ENCODE data around the gene ITGB1. TPM values are rescaled to one million over a fixed set of nuclear protein-coding genes. Genes with fewer than 3 reads are reported as not detected.

The ITGB1 gene
- total and polyA plus RNA-seq, 10 of the 15 experiments (the other 5 are each of a cell fraction or from before 2014, with no cell fraction given) = 2.8 to 20.7 (median 10.4) TPM

DNA sequence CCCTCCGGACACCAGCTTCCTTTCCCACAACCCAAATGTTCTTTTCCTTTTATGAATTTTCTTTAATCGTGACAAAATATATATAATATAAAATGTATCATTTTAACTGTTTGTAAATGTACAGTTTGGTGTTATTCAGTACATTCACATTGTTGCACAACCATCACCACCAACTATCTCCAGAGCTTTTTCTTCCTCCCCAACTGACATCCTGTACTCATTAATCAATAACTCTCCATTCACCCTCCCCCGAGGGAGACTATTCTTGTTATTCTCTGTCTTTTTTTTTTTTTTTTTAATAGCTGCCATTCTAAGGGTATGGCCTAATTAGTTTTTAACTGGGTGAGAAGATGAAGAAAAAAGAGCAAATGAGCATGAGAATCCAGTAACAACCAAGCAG lies 30.6 kb upstream of the ITGB1 start:
- CTCF ChIA-PET = interaction anchor here (0.6 to 1.2 kb wide), 3 partner anchors 22 to 1820 kb away, joined by 3 to 4 read pairs (median 4); no protein-coding TSS in a partner anchor
- DNase-seq (ENCODE audit: low read depth, low spot score) = no peak
- FAIRE-seq = no peak
- no peak overlapping the region for H3K4me2 ChIP-seq (ENCODE audit: control insufficient read depth, insufficient read depth)
- SMC1A ChIA-PET (ENCODE audit: uncharacterized antibody, unreplicated experiment) = no interaction called here
- no peak overlapping the region for H3K9ac ChIP-seq (ENCODE audit: control insufficient read depth, insufficient read depth, low read length)
- no peaks in the 10 kb centered on the region for H3K27me3 ChIP-seq (replicated peaks in 1 of 2; ENCODE audit: control insufficient read depth in 2 of 2, insufficient read depth in 2 of 2, low read length in 1 of 2)
- no peak for ATAC-seq
- TF ChIP-seq CHD1 (IDR thresholded peaks at IDR 0.05; ENCODE audit: low read depth, low read length) (no peak), SUPT20H (IDR thresholded peaks at IDR 0.05; ENCODE audit: borderline replicate concordance, control insufficient read depth, low read depth, low read length) (no peak), GABPA (IDR thresholded peaks at IDR 0.05; ENCODE audit: low read depth) (no peak), RBBP5 (conservative IDR thresholded peaks at IDR 0.05) (no peak), PML (IDR thresholded peaks at IDR 0.05; ENCODE audit: low read length) (no peak), HCFC1 (IDR thresholded peaks at IDR 0.05; ENCODE audit: low read length) (no peak), ETV6 (conservative IDR thresholded peaks at IDR 0.05 in 1 of 2, IDR thresholded peaks at IDR 0.05 in 1 of 2; ENCODE audit: borderline replicate concordance in 1 of 2, low read depth in 1 of 2) (no peak), FOXM1 (IDR thresholded peaks at IDR 0.05; ENCODE audit: low read depth, low read length) (no peak), LARP7 (IDR thresholded peaks at IDR 0.05) (no peak)
- TF ChIP-seq, protein P1, sequence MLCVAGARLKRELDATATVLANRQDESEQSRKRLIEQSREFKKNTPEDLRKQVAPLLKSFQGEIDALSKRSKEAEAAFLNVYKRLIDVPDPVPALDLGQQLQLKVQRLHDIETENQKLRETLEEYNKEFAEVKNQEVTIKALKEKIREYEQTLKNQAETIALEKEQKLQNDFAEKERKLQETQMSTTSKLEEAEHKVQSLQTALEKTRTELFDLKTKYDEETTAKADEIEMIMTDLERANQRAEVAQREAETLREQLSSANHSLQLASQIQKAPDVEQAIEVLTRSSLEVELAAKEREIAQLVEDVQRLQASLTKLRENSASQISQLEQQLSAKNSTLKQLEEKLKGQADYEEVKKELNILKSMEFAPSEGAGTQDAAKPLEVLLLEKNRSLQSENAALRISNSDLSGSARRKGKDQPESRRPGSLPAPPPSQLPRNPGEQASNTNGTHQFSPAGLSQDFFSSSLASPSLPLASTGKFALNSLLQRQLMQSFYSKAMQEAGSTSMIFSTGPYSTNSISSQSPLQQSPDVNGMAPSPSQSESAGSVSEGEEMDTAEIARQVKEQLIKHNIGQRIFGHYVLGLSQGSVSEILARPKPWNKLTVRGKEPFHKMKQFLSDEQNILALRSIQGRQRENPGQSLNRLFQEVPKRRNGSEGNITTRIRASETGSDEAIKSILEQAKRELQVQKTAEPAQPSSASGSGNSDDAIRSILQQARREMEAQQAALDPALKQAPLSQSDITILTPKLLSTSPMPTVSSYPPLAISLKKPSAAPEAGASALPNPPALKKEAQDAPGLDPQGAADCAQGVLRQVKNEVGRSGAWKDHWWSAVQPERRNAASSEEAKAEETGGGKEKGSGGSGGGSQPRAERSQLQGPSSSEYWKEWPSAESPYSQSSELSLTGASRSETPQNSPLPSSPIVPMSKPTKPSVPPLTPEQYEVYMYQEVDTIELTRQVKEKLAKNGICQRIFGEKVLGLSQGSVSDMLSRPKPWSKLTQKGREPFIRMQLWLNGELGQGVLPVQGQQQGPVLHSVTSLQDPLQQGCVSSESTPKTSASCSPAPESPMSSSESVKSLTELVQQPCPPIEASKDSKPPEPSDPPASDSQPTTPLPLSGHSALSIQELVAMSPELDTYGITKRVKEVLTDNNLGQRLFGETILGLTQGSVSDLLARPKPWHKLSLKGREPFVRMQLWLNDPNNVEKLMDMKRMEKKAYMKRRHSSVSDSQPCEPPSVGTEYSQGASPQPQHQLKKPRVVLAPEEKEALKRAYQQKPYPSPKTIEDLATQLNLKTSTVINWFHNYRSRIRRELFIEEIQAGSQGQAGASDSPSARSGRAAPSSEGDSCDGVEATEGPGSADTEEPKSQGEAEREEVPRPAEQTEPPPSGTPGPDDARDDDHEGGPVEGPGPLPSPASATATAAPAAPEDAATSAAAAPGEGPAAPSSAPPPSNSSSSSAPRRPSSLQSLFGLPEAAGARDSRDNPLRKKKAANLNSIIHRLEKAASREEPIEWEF (IDR thresholded peaks at IDR 0.05; ENCODE audit: insufficient replicate concordance, low read depth, low read length) = no peak
- TF ChIP-seq, protein P2, sequence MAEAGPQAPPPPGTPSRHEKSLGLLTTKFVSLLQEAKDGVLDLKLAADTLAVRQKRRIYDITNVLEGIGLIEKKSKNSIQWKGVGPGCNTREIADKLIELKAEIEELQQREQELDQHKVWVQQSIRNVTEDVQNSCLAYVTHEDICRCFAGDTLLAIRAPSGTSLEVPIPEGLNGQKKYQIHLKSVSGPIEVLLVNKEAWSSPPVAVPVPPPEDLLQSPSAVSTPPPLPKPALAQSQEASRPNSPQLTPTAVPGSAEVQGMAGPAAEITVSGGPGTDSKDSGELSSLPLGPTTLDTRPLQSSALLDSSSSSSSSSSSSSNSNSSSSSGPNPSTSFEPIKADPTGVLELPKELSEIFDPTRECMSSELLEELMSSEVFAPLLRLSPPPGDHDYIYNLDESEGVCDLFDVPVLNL (IDR thresholded peaks at IDR 0.05; ENCODE audit: low read depth, low read length) = no peak
- TF ChIP-seq, protein P3, sequence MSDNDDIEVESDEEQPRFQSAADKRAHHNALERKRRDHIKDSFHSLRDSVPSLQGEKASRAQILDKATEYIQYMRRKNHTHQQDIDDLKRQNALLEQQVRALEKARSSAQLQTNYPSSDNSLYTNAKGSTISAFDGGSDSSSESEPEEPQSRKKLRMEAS (IDR thresholded peaks at IDR 0.05; ENCODE audit: low read depth, low read length) = no peak
- TF ChIP-seq, protein P4, sequence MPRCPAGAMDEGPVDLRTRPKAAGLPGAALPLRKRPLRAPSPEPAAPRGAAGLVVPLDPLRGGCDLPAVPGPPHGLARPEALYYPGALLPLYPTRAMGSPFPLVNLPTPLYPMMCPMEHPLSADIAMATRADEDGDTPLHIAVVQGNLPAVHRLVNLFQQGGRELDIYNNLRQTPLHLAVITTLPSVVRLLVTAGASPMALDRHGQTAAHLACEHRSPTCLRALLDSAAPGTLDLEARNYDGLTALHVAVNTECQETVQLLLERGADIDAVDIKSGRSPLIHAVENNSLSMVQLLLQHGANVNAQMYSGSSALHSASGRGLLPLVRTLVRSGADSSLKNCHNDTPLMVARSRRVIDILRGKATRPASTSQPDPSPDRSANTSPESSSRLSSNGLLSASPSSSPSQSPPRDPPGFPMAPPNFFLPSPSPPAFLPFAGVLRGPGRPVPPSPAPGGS (IDR thresholded peaks at IDR 0.05; ENCODE audit: borderline replicate concordance, insufficient read depth, low read depth, low read length, poor library complexity, severe bottlenecking) = no peak
- TF ChIP-seq, protein P5, sequence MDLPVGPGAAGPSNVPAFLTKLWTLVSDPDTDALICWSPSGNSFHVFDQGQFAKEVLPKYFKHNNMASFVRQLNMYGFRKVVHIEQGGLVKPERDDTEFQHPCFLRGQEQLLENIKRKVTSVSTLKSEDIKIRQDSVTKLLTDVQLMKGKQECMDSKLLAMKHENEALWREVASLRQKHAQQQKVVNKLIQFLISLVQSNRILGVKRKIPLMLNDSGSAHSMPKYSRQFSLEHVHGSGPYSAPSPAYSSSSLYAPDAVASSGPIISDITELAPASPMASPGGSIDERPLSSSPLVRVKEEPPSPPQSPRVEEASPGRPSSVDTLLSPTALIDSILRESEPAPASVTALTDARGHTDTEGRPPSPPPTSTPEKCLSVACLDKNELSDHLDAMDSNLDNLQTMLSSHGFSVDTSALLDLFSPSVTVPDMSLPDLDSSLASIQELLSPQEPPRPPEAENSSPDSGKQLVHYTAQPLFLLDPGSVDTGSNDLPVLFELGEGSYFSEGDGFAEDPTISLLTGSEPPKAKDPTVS (IDR thresholded peaks at IDR 0.05; ENCODE audit: low read depth, low read length) = no peak
- no peaks in the 10 kb centered on the region for H3K36me3 ChIP-seq (ENCODE audit: control insufficient read depth in 2 of 2, insufficient read depth in 2 of 2, low read length in 1 of 2)
- 78% methylated on average over 3 of the region's 3 CpGs for WGBS (ENCODE audit: insufficient coverage, insufficient replicate concordance, low lambda C conversion rate, missing lambda C conversion rate)
- BruUV-seq (replicated peaks) = no TSS peak
- H3K27ac ChIP-seq (ENCODE audit: control insufficient read depth, insufficient read depth) = no peak overlapping the region
- H3K9me3 ChIP-seq (replicated peaks; ENCODE audit: control insufficient read depth, insufficient read depth, low read length) = no peaks in the 10 kb centered on the region
- intact Hi-C loops (cut with micrococcal nuclease; ENCODE audit: unreplicated experiment) = no loop called here
- H3K79me2 ChIP-seq (ENCODE audit: control insufficient read depth, insufficient read depth, low read length) = no peaks in the 10 kb centered on the region
- in situ Hi-C loops (cut with MboI) = no loop called here
- H2AFZ ChIP-seq (ENCODE audit: control insufficient read depth, low read depth, low read length) = no peak overlapping the region
- RAD21 ChIA-PET (ENCODE audit: unreplicated experiment) = no interaction called here
- no peaks in the 10 kb centered on the region for H4K20me1 ChIP-seq (ENCODE audit: control insufficient read depth, insufficient read depth)
- H3K4me3 ChIP-seq = no peak overlapping the region
- POLR2A ChIA-PET = no interaction called here
- no peaks in the 10 kb centered on the region for H3K4me1 ChIP-seq (ENCODE audit: control insufficient read depth, insufficient read depth, low read length)
